NCI-H2171 (cell line): ENCODE data around the gene RNF13.
"Not testable (repeated sequence)": the region's sequence is repeated elsewhere in the genome, so short reads cannot be mapped to it uniquely, and the experiment has no call there.

Experiments used
- DNase-seq: peaks from one replicate; lab custom pipeline; 2025; lab: John Stamatoyannopoulos, UW

Gene RNF13

DNA sequence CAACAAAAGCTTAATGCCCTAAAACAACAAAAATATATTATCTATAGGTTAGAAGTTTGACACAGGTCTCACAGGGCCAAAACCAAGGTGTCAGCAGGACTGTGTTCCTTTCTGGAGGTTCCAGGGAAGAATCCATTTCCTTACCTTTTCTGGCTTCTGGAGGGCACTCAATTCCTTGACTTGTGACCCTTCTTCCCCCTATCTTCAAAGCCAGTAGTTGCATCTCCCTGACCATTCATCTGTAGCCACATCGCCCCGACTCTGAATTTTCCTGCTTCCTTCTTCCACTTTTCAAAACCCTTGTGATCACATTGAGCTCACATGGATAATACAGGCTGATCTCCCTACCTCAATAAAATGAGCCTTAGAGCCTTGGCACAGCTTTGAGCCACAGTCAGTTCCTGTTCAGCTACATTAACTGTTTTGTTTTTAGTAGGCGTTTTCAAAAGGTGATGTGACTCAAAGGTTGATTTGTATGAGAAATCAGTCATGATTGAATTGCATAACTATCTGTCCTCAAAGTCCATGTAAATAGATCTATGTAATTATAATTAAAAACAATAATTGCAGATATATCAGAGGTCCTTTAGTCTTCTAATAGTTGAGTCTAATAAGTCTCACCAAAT lies 145.3 kb downstream of the RNF13 start:
- no peak for DNase-seq

- DNase-seq: no peak
Observed at GRCh38 chr3:149959443-149959842, 146.4 kb downstream of the RNF13 start.

DNA sequence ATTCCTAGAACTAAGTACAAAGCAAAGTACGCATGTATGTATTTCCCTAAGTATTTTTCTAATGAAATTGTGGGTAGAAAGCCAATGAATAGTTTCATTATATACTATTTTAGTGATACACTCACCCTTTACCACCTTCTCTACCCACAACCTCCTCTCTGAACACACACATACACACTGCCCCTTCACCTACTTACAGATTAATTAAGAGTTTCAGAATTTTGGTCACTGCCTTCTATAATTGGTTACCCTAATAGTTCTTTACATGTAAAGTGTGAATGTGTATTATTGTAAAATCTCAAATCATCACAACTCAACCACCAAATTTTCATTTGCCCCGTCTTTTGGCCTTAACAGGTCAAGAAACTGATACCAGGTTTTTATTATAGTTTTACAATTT lies 150.5 kb downstream of the RNF13 start:
- no peak for DNase-seq

- no peak for DNase-seq
Observed at GRCh38 chr3:149964291-149964690, 151.3 kb downstream of the RNF13 start.

- no peak for DNase-seq
Observed at GRCh38 chr3:149965278-149965677, 152.3 kb downstream of the RNF13 start.

- peak; percentile 3 for DNase-seq
Observed at GRCh38 chr3:149967086-149967685, 154.2 kb downstream of the RNF13 start.

GRCh38 chr3:149968216-149968615 lies 155.2 kb downstream of the RNF13 start:
- DNase-seq: no peak

- peak; percentile 51 for DNase-seq
Observed at GRCh38 chr3:149969110-149969939, 156.3 kb downstream of the RNF13 start.

DNA sequence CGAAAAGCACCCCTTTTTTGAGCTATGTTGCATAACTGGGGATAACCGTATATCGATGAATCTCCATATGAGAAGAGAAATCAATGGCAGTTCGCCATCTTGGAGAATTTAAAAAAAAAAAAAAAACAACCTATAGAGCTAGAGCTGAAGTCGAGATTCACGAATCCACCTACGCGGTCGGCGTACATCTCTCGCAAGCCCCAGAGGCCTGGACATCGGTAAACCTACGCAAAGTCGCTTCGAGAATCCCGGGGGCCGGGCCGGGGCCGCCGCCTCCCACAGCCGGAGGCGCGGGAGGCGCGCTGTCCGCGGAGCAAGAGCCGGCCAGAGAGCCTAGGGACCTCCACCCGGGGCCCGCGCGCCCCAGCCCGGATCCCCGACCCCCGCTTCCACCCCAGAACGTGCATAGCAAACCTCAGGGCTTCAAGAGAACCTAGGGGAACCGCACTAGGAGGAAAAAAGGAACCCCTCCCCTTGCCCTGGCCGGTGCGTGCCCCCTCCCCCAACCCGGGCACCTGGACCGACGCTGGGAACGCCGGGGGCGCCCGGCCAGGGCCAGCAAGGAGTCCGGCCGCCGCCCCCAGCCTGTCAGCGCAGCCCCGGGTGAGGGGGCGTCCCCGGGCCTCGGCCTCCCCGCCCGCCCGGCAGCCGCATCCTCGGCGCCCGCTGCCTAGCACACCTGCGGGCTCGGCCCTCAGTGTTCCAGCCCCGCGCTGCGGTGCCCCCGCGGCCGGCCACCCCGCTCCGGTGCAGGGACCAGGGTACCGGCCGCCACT lies 157.1 kb downstream of the RNF13 start:
- peak; percentile 85 for DNase-seq

GRCh38 chr3:149970716-149971402 lies 157.8 kb downstream of the RNF13 start, which contains the start of gene PFN2:
Gene PFN2 (minus strand): TSS chr3:149970895. CDS start chr3:149970856, 39 bp downstream.
- DNase-seq: peak; percentile 85

DNA sequence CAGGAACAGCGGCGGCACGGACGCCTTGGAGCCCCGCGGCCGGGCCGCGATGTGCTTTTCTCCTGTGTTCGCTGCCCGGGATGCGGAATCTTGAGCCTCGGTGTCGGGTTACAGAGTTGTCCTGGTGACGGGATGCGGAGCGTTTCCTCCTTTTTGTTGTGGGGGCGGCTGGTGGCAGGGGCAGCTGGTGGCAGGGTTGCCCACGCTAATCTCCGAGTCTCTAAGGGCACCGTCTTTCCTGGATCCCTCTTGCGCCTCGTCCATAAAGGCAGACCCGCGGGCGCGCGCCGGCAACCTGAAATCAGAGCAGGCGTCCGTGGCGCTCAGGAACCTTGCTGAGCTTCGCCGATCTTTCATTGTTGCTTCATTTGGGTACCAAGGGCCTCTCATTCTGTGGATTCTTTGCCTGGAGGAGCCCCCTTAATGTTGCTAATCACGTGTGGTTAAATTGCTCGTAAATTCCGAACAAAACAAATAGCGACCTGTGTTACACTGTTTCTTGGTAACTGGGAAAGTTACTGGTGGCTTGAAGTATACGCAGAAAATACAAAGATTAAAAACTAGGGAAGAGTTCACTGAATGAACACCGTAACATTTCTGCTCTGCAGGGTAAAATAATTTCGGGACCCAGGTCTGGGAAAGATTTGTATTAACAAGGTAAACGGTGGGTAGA lies 158.5 kb downstream of the RNF13 start:
- DNase-seq: peak; percentile 85

- DNase-seq: no peak
Observed at GRCh38 chr3:149975919-149976318, 162.9 kb downstream of the RNF13 start.

GRCh38 chr3:149977386-149977785 lies 164.4 kb downstream of the RNF13 start:
- DNase-seq: no peak

DNA sequence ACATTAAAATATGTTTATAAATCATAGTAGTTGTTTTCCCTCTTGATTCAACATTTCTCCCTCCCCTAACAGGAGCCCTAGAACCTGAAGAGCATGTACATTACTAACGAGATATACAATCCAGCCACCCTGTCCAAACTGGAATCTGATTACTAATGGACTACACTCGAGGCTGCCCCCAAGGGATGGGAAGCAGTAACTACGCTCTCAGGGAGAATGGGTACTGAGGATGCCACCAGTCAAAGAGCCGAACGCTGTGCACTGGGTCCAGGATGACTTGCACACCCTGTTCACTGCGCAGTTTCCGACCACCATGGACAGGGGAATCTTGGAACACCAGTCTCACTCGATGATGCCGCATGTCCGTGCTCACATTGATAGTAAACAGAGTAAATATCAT lies 169.0 kb downstream of the RNF13 start:
- DNase-seq: not testable (repeated sequence)

DNA sequence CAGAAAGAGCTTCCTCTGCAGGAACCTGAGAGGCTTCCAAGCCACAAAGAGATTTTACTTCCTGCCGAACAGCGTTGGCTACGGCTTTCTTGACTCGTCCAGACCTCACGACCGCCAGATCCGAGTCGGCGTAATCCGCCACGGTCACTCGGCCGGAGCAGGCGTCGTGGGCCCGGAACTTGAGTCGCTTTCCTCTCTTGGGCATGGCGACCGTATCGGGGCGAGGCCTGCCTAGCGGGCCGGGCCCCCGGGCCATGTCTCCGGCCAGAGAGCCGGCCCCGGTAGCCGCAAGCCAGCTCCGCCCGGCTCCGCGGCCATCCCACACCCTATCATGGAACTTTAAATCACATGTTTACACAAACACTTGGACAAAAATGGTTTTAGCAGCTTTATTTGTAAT lies 170.0 kb downstream of the RNF13 start:
- not testable (repeated sequence) for DNase-seq

- no peak for DNase-seq
Observed at GRCh38 chr3:149983628-149984027, 170.6 kb downstream of the RNF13 start.

GRCh38 chr3:149989307-149989706 lies 176.3 kb downstream of the RNF13 start:
- no peak for DNase-seq

GRCh38 chr3:149990423-149990948 lies 177.5 kb downstream of the RNF13 start:
- no peak for DNase-seq

- no peak for DNase-seq
Observed at GRCh38 chr3:149992416-149993058, 179.5 kb downstream of the RNF13 start.

DNA sequence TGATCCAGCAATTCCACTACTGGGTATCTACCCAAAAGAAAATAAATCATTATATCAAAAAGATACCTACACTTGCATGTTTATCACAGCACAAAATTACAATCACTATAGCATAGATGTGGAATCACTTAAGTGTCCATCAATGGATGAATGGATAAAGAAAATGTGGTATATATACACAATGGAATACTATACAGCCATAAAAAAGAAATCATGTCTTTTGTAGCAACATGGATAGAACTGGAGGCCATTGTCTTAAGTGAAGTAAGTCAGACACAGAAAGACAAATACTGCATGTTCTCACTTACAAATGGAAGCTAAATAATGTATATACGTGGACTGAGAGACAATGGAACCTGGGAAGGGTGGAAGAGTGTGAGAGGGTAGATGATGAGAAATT lies 185.9 kb downstream of the RNF13 start:
- no peak for DNase-seq
